NOMO-1 treated with DMSO at 0.1 percent for 48 hours (cell line): ENCODE measurements around the gene CKMT2.

Experiments used
- DNase-seq: peaks from one replicate; lab custom pipeline; 2025; ENCODE audit not compliant: unreplicated experiment; lab: John Stamatoyannopoulos, UW

Gene CKMT2

GRCh38 chr5:81302596-81302995 lies 69.5 kb downstream of the CKMT2 start:
- DNase-seq, result no peak

- DNase-seq, result no peak
Observed at GRCh38 chr5:81303563-81303962, 70.4 kb downstream of the CKMT2 start.

GRCh38 chr5:81305785-81306184 lies 72.7 kb downstream of the CKMT2 start:
- DNase-seq, result no peak

DNA sequence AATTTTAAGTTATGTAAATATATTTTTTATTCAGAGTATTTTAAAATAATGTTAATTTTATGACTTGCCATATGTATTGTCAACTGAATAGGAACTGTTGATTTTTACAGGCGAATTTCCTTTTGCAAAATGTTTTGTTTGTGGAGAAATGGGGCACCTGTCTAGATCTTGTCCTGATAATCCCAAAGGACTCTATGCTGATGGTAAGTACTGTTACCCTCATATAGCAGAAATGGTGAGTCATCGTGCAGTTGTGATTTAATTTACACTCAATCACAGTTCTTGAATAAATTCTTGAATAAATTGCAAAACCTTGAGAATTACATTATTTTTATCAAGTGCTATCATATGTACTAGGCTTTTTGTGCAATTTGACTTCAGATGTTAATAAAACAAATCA lies 75.7 kb downstream of the CKMT2 start:
- DNase-seq, result no peak

GRCh38 chr5:81310402-81311063 lies 77.4 kb downstream of the CKMT2 start:
- no peak for DNase-seq

DNA sequence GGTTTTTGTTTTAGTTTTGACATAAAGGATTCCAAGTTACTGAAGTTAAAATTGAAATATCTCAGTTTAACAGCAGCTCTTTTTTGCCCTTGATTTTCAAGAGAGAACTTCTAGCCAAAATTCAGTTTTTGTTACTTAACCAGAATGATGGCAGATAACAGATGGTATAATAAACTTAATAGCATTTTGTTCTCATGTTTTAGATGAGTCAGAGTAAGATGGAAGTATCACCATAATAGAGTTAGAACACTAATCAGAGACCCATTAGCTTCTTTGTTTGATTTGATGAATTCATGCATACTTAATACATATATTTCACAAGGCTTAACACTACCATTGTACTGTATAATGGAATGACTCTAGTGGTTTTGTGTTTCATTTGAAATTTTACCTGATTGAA lies 80.2 kb downstream of the CKMT2 start:
- DNase-seq, result no peak

GRCh38 chr5:81313686-81314085 lies 80.6 kb downstream of the CKMT2 start:
- no peak for DNase-seq

GRCh38 chr5:81314581-81314980 lies 81.5 kb downstream of the CKMT2 start:
- DNase-seq, result no peak

DNA sequence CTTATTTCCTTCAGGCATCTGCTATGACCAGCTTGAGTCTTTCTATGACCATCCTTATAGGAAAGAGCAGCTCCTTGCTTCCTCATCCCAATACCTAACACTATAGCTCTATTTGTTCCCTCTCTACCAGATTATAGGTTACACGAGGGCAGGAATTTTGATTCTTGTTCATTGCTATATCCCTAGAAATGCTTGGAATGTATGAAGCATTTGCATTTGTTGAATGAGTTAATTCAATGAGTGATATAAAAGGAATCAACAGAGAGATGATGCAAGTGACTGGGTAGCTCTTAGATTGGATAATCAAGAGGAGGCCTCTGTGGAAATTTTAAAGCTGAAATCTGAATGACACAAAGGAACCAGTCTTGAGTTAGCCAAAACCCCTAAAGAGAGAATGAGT lies 82.2 kb downstream of the CKMT2 start:
- no peak for DNase-seq

GRCh38 chr5:81315830-81316229 lies 82.7 kb downstream of the CKMT2 start:
- no peak for DNase-seq
